HG02938 (cell line): Measurements from ENCODE around the gene TM4SF20.
"Not testable (repeated sequence)": the region's sequence is repeated elsewhere in the genome, so short reads cannot be mapped to it uniquely, and the experiment has no call there.

Source experiments
- ATAC-seq: cut with Tn5 transposase; IDR thresholded peaks from one replicate; pipeline ENCODE4 v1.9.1; 2021; ENCODE audit warnings: mild to moderate bottlenecking, moderate library complexity; ENCODE audit not compliant: unreplicated experiment

Gene TM4SF20

GRCh38 chr2:227368574-227368973 is 10.5 kb downstream of the TM4SF20 start:
- ATAC-seq = no peak

DNA sequence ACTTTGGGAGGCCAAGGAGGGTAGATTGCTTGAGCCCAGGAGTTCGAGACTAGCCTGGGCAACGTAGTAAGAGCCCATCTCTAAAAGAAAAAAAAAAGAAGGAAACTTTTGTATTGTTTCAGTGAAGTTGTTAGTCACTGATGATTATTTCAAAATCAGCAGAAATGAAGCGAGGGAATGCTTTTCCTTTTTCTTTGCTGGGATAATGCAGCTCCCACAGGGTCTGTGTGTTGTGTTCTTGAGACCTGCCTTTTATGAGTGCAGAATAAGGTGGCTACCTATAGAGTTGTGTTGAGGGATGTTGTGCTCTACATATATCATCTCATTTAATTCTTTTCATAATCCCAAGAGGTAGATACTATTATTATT is 11.7 kb downstream of the TM4SF20 start:
- no peak for ATAC-seq

DNA sequence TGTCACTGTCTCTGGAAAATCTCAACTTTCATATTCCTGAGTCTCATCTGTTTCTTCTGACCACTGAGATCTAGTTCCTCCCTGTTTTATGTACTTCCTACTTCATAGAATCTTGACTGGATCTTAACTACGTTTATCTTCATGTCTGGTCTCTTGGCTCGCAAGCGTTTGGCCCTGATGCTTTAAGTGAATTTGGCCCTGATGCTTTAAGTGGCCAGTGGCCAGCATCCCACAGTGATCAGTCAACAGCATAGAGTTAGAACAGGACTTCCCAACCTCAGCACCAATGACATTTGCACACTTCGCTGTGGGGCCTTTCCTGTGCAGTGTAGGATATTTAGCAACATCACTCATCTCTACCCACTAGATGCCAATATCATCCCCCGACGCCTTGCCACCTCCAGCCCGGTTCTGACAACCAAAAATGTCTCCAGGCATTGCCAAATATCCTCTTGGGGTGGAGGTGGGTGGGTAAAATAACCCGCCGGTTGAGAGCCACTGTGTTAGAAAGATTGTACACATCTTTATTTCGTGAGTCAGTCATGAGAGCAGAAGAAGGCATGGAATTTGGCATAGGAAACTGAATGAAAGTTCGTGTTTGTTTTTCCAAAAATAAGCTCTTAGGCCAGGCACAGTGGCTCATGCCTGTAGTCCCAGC is 12.2 kb downstream of the TM4SF20 start:
- no peak for ATAC-seq

DNA sequence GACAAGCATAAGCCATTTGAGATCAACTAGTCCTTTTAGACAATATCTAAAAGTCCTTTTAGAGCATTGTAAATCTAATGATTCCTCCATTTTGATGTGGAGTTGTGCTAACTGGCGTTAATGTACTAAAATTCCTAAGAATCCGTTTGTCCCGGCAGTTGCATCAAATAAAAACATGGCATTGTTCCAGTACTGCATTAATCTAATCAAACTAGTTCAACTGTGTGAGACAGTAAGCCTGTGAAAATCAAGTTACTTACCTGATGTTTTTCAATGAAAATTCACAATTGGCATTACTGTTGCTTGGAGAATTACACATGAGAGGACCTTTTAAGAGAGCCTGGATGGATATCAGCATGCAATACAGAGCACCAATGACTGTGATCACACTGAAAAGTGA is 13.3 kb downstream of the TM4SF20 start:
- ATAC-seq = no peak

DNA sequence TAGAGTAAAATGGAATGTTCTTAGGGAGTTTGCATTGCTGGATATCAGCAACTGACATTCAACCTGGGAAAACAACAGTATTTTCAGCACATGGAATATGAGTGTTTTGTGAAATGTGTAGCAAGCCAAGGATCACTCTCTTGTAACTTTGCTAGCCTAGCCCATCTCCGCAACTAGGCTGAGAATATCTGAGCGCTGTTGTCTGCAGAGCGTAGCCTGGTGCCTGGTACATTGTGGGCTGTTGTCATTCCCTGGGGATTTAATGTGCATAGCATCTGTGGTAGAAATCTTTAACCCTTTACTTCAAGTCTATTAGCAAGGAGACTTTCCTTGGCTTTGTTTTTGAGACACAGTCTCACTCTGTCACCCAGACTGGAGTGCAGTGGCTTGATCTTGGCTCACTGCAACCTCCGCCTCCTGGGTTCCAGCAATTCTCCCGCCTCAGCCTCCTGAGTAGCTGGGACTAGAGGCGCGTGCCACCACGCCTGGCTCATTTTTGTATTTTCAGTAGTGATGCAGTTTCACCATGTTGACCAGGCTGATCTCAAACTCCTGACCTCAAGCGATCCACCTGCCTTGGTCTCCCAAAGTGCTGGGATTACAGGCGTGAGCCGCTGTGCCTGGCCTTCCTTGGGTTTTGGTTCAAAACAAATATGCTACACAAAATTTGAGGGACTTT is 14.4 kb downstream of the TM4SF20 start:
- ATAC-seq = not testable (repeated sequence)

DNA sequence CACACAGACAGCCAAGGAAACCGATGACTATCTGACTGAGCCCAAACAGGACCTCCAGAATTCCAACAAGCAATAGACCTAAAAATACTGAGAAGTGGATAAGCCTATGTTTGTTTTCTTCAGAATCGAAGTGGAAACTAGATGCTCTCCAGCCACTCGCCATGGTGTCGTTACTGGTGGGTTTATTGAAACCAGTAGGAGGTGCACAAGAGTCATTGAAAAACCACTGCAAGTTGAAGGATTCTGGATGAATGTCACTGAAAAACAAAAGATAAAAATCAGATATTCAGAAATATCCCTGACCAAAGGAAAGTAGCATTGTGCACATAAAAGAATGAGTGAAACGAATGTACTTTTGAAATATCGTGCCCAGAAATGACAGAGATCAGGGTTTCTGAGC is 15.3 kb downstream of the TM4SF20 start:
- ATAC-seq = no peak

GRCh38 chr2:227360351-227360750 is 18.8 kb downstream of the TM4SF20 start:
- ATAC-seq = no peak

- peak; percentile 51 for ATAC-seq
Measured at GRCh38 chr2:227351639-227352038, 27.5 kb downstream of the TM4SF20 start.

GRCh38 chr2:227349989-227350612 is 29.0 kb downstream of the TM4SF20 start:
- no peak for ATAC-seq

DNA sequence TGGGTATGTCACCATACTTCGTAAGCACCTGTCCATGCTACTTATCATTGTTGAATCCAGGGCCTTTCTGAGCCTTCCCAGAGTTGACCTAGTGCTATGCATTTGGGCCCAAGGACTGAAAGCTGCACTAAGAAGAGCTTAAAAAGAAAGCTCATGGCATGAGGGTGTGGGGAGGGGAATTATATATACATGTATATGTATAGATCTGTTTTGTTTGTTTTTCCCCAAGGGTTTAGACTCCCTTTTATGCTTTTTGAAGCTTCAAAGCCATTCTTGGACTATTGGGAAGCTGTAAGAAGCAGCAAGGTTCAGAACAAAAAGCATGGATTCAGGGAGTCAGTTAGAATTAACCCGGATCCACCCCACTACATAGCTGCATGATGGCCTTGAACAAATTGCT is 30.8 kb downstream of the TM4SF20 start:
- ATAC-seq = no peak

DNA sequence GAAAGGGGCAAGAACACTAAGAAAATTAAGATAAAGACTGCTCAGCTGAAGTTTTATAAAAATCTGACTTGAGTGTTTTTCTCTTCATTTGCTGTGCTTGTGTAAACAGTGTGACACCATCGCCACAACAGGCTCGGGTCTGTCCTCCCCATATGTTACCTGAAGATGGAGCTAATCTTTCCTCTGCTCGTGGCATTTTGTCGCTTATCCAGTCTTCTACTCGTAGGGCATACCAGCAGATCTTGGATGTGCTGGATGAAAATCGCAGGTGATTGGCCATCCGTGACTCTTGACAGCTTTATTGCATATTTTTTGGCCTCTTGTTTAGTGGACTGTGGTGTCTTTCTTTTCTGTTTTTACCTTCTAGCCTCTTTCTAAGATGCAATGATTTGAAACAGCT is 32.0 kb downstream of the TM4SF20 start:
- ATAC-seq = no peak

DNA sequence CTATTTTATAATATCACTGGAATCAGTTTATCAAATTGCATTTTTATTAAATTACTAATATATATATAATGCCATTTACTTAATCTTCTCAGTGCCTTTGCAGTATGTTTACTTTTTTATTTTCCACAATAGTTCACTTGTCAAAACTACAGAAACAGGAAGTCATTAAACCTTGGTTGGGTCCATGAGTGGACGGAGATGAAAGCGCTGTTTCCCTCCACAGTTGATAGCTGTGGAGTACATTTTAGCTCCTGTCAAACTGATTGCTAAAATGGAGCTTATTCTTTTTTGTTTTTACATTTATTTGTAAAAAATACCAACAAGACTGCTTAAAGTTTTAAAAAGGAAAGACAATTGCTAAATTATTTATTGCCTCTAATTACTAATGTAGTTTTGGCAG is 34.9 kb downstream of the TM4SF20 start:
- ATAC-seq = no peak

GRCh38 chr2:227341553-227341952 is 37.6 kb downstream of the TM4SF20 start:
- ATAC-seq = no peak

- ATAC-seq = no peak
Measured at GRCh38 chr2:227340106-227340505, 39.0 kb downstream of the TM4SF20 start.

DNA sequence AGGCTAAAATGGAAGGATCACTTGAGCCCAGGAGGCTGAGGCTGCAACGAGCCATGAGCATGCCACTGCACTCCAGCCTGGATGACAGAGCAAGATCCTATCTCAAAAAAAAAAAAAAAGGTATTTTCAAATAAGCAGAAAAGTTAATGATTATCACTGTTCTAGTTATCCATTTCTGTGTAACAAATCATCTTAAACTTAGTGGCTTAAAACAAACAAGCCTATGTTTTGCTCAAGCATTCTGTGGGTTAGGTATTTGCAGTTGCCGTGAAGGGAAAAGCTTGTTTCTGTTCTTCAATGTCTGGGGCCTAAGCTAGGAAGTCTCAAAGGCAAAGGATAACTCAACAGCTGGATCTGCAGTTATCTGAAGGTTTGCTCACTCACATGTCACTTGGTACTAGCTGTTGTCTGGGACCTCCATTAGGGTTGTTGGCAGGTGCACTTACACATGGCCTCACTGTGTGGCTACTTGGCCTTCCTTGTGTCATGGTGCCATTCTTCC is 40.0 kb downstream of the TM4SF20 start:
- no peak for ATAC-seq

- no peak for ATAC-seq
Measured at GRCh38 chr2:227337442-227337841, 41.7 kb downstream of the TM4SF20 start.

- ATAC-seq = no peak
Measured at GRCh38 chr2:227335713-227336112, 43.4 kb downstream of the TM4SF20 start.

- no peak for ATAC-seq
Measured at GRCh38 chr2:227326783-227327182, 52.3 kb downstream of the TM4SF20 start.

GRCh38 chr2:227325839-227326195 is 53.3 kb downstream of the TM4SF20 start:
- ATAC-seq = peak; percentile 5

DNA sequence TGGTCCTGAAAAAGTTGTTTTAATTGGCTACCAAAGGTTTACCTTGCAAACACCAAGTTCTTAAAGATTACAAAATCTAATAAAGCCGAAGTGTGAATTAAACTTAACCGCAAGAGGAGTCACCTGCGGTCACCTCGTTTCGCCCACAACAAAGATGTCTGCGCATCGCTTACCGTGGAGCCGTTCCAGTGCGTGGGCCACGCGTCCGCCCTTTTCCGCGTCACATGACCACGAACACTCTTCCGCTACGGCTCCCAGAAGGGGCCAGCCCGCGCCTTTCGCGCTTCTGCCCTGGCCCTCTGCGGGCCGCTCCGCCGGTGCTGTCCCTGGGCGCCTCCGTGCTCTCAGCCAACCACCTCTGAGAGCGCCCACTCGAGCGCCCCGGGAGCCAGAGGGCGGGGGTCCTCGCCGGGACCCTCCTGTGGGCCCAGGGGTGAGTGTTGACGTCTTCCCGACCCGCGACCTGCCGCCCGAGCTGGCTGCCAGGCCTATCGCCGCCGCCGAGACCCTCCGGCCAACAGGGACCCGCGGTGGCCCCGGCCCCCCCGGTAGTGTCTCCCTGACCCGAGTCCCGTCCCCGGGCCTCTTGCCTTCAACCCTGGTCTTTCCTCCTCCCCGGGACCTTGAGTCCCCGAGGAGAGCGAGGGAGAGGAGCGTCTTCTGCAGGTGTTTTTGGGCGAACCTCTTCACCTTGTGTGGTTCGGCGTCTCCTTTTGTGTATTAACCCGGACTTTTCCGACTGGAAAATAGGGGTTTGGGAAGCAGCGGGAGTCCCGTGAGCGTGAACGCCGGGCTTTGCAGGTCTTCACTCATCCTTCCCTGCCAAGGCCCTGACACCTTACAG is 53.9 kb downstream of the TM4SF20 start, which contains the start of gene MFF:
Gene MFF, plus strand, starts transcription at position 257 of the 844 bp plus-strand sequence. CDS start 5,415 bp downstream, outside the sequence.
- peak; percentile 97 for ATAC-seq

DNA sequence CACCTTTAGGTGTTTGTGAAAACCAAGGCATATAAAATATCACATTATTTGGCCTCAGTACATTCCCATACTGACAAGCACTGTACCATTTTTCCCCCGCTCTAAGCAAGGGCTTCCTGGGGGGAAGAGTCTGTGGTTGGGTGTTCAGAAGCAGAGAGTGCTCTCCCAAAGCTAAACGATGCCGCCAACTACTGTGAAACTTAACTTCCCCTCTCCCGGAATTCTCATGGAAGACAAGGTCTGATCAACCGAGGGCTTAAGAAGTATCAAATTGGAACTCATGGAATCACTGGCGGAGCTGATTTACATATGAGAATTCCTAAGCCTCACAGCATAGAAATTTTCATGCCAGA is 54.5 kb downstream of the TM4SF20 start:
- no peak for ATAC-seq
